GM18502 (cell line): ENCODE data around the gene SEC61A1.

ENCODE experiments used
- ATAC-seq: cut with Tn5 transposase; IDR thresholded peaks from one replicate; pipeline ENCODE4 v1.9.1; 2021; ENCODE audit warnings: mild to moderate bottlenecking; ENCODE audit not compliant: unreplicated experiment, poor library complexity

SEC61A1 gene

GRCh38 chr3:128054367-128054766 lies 2.1 kb downstream of the SEC61A1 start:
- no peak for ATAC-seq

- ATAC-seq = no peak
These were observed 4.0 kb downstream of the SEC61A1 start for GRCh38 chr3:128056258-128056657.

- no peak for ATAC-seq
These were observed 8.5 kb downstream of the SEC61A1 start for GRCh38 chr3:128060473-128061381.

GRCh38 chr3:128062033-128062745 lies 10.0 kb downstream of the SEC61A1 start:
- ATAC-seq = no peak

- no peak for ATAC-seq
These were observed 11.6 kb downstream of the SEC61A1 start for GRCh38 chr3:128063865-128064264.

- ATAC-seq = no peak
These were observed 12.7 kb downstream of the SEC61A1 start for GRCh38 chr3:128064962-128065361.

GRCh38 chr3:128066114-128066513 lies 13.9 kb downstream of the SEC61A1 start:
- no peak for ATAC-seq

- ATAC-seq = no peak
These were observed 14.4 kb downstream of the SEC61A1 start for GRCh38 chr3:128066676-128067075.

- ATAC-seq = no peak
These were observed 15.3 kb downstream of the SEC61A1 start for GRCh38 chr3:128067489-128067888.

GRCh38 chr3:128068156-128068620 lies 16.0 kb downstream of the SEC61A1 start:
- ATAC-seq = no peak

- no peak for ATAC-seq
These were observed 17.0 kb downstream of the SEC61A1 start for GRCh38 chr3:128069271-128069670.

- no peak for ATAC-seq
These were observed 18.8 kb downstream of the SEC61A1 start for GRCh38 chr3:128070898-128071591.

GRCh38 chr3:128071771-128072453 lies 19.7 kb downstream of the SEC61A1 start:
- no peak for ATAC-seq

GRCh38 chr3:128072454-128073184 lies 20.4 kb downstream of the SEC61A1 start:
- no peak for ATAC-seq

- no peak for ATAC-seq
These were observed 21.0 kb downstream of the SEC61A1 start for GRCh38 chr3:128073185-128073725.

GRCh38 chr3:128073807-128074206 lies 21.6 kb downstream of the SEC61A1 start:
- ATAC-seq = no peak

- ATAC-seq = no peak
These were observed 22.7 kb downstream of the SEC61A1 start for GRCh38 chr3:128074851-128075521.

- ATAC-seq = peak; percentile 52
These were observed 23.6 kb downstream of the SEC61A1 start for GRCh38 chr3:128075522-128076482.
